ENCODE measurements around the gene RABEP1.
A peak's percentile ranks its signal among the peaks of the same experiment; 100 is the strongest.

DNA sequence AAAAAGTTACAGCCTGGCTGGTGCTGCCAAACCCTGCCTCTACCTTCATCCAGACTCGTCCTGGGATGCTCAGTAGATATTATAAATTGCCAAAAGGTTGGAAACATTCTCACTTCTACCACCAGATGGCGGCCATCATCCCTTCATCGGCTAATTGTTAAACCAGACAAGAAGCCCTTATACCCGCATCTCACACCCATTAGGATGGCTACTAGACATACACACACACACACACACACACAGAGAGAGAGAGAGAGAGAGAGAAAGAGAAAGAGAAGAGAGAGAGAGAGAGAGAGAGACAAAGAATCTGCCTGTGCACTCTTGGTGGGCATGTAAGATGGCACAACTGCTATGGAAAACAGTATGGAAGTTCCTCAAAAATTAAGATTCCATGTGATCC is 32.5 kb upstream of the RABEP1 start:
- TF ChIP-seq, protein P1, sequence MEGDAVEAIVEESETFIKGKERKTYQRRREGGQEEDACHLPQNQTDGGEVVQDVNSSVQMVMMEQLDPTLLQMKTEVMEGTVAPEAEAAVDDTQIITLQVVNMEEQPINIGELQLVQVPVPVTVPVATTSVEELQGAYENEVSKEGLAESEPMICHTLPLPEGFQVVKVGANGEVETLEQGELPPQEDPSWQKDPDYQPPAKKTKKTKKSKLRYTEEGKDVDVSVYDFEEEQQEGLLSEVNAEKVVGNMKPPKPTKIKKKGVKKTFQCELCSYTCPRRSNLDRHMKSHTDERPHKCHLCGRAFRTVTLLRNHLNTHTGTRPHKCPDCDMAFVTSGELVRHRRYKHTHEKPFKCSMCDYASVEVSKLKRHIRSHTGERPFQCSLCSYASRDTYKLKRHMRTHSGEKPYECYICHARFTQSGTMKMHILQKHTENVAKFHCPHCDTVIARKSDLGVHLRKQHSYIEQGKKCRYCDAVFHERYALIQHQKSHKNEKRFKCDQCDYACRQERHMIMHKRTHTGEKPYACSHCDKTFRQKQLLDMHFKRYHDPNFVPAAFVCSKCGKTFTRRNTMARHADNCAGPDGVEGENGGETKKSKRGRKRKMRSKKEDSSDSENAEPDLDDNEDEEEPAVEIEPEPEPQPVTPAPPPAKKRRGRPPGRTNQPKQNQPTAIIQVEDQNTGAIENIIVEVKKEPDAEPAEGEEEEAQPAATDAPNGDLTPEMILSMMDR (IDR thresholded peaks at IDR 0.05) = peak; percentile 72
- TF ChIP-seq EZH2 (IDR thresholded peaks at IDR 0.05) = no peak

All from neural progenitor cell (in vitro differentiated cells).